Measurements from ENCODE around the gene EXOSC7. TPM values are rescaled to one million over a fixed set of nuclear protein-coding genes. Genes with fewer than 3 reads are reported as not detected.
"Not testable (repeated sequence)": the region's sequence is repeated elsewhere in the genome, so short reads cannot be mapped to it uniquely, and the experiment has no call there.

The EXOSC7 gene
- 62.1 TPM for total RNA-seq

- DNase-seq (ENCODE audit: low spot score), result peak; percentile 89
Measured at GRCh38 chr3:44976002-44976815, at the start of gene EXOSC7, which contains the start of gene ZDHHC3. EXOSC7 (plus strand) TSS chr3:44976244; CDS start chr3:44976278, 34 bp downstream. ZDHHC3 (minus strand) TSS chr3:44976174; CDS start chr3:44959436, 16,738 bp downstream.

- DNase-seq (ENCODE audit: low spot score), result no peak
Measured at GRCh38 chr3:44926921-44927320, 49.1 kb upstream of the EXOSC7 start.

- no peak for DNase-seq (ENCODE audit: low spot score)
Measured at GRCh38 chr3:44927371-44927770, 48.7 kb upstream of the EXOSC7 start.

- no peak for DNase-seq (ENCODE audit: low spot score)
Measured at GRCh38 chr3:44929782-44930181, 46.3 kb upstream of the EXOSC7 start.

- no peak for DNase-seq (ENCODE audit: low spot score)
Measured at GRCh38 chr3:44930911-44931310, 45.1 kb upstream of the EXOSC7 start.

GRCh38 chr3:44931791-44932190, 44.3 kb upstream of the EXOSC7 start:
- no peak for DNase-seq (ENCODE audit: low spot score)

- no peak for DNase-seq (ENCODE audit: low spot score)
Measured at GRCh38 chr3:44932271-44932670, 43.8 kb upstream of the EXOSC7 start.

- DNase-seq (ENCODE audit: low spot score), result no peak
Measured at GRCh38 chr3:44932986-44933944, 42.8 kb upstream of the EXOSC7 start.

GRCh38 chr3:44939581-44940036, 36.4 kb upstream of the EXOSC7 start:
- DNase-seq (ENCODE audit: low spot score), result no peak

GRCh38 chr3:44942202-44942921, 33.7 kb upstream of the EXOSC7 start:
- DNase-seq (ENCODE audit: low spot score), result no peak

- DNase-seq (ENCODE audit: low spot score), result no peak
Measured at GRCh38 chr3:44948239-44948638, 27.8 kb upstream of the EXOSC7 start.

- not testable (repeated sequence) for DNase-seq (ENCODE audit: low spot score)
Measured at GRCh38 chr3:44949770-44950169, 26.3 kb upstream of the EXOSC7 start.

- no peak for DNase-seq (ENCODE audit: low spot score)
Measured at GRCh38 chr3:44950275-44950734, 25.7 kb upstream of the EXOSC7 start.

- DNase-seq (ENCODE audit: low spot score), result no peak
Measured at GRCh38 chr3:44952689-44953088, 23.4 kb upstream of the EXOSC7 start.

GRCh38 chr3:44954304-44954703, 21.7 kb upstream of the EXOSC7 start:
- no peak for DNase-seq (ENCODE audit: low spot score)

GRCh38 chr3:44954962-44955361, 21.1 kb upstream of the EXOSC7 start:
- no peak for DNase-seq (ENCODE audit: low spot score)

GRCh38 chr3:44955917-44956316, 20.1 kb upstream of the EXOSC7 start:
- no peak for DNase-seq (ENCODE audit: low spot score)

- no peak for DNase-seq (ENCODE audit: low spot score)
Measured at GRCh38 chr3:44957986-44958385, 18.1 kb upstream of the EXOSC7 start.

- peak; percentile 52 for DNase-seq (ENCODE audit: low spot score)
Measured at GRCh38 chr3:44958386-44958785, 17.7 kb upstream of the EXOSC7 start.

GRCh38 chr3:44960387-44961026, 15.5 kb upstream of the EXOSC7 start:
- DNase-seq (ENCODE audit: low spot score), result no peak

- no peak for DNase-seq (ENCODE audit: low spot score)
Measured at GRCh38 chr3:44961888-44962287, 14.2 kb upstream of the EXOSC7 start.

All from ureter (tissue), 1 donor.